M059J (cell line): ENCODE data around the gene LOX. TPM values are rescaled to one million over a fixed set of nuclear protein-coding genes. Genes with fewer than 3 reads are reported as not detected.
A peak's percentile ranks its signal among the peaks of the same experiment; 100 is the strongest.

Source experiments
- DNase-seq: peaks from one replicate; pipeline ENCODE4 v3.0.0-alpha.2; 2012; ENCODE audit warnings: low read depth
- total RNA-seq: library from RNA; depleted of rRNA; stranded (reverse); fragments of >200 nt; shearing (Covaris generic); gene quantifications from 2 replicates; pipeline ENCODE4 v1.2.3, GENCODE V29; 2014; rRNA removed

Gene LOX, protein sequence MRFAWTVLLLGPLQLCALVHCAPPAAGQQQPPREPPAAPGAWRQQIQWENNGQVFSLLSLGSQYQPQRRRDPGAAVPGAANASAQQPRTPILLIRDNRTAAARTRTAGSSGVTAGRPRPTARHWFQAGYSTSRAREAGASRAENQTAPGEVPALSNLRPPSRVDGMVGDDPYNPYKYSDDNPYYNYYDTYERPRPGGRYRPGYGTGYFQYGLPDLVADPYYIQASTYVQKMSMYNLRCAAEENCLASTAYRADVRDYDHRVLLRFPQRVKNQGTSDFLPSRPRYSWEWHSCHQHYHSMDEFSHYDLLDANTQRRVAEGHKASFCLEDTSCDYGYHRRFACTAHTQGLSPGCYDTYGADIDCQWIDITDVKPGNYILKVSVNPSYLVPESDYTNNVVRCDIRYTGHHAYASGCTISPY
- total RNA-seq: 20.9 and 37.7 TPM in 2 replicates

DNA sequence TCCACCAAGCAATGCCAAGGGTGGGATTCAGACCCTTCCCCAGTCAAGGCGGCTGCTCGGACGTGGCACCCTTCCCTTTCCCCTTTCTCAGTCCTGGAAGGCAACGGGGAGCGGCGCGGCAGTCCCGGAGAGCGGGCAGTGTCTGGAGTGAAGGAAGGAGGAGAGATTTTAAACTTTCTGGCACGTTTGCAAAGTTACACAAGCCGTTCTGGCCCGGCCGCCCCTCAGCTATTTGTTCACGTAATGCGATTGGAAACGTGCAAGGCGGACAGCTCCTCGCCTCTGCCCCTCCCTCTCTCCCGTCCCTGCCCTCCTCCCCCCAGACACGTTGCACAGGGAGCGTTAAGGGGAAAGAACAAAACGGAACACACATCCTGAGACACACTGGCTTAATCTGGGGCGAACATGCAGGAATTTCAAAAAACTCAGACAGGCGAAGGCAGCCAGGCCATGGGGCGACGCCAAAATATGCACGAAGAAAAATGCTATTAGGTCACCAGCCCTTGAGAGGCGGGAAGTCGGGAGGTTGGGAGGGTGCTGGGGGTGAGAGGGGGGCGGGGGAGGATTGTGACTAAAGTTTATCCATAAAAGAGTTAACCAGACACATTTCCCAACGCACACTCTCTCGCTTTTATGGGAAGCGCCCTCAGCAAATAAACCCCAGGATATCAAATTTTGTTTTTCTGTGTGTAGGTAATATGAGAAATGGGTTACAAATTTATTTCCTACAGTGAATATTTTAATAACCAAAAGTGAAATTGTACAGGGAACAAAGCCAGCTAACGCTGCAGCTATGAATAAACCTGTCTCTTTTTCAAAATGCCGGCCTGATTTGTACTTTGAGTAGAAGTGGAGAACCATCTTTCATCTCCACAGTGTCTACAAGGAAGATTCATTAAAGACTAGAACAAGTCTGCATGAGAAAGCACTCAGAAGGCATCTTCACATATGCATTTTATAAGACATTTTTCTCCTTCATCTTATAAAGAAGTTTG is at the start of gene LOX:
LOX (minus strand) TSS at position 144 of the 995 bp plus-strand sequence. CDS start 274 bp downstream, outside the sequence.
- DNase-seq: peak; percentile 87

DNA sequence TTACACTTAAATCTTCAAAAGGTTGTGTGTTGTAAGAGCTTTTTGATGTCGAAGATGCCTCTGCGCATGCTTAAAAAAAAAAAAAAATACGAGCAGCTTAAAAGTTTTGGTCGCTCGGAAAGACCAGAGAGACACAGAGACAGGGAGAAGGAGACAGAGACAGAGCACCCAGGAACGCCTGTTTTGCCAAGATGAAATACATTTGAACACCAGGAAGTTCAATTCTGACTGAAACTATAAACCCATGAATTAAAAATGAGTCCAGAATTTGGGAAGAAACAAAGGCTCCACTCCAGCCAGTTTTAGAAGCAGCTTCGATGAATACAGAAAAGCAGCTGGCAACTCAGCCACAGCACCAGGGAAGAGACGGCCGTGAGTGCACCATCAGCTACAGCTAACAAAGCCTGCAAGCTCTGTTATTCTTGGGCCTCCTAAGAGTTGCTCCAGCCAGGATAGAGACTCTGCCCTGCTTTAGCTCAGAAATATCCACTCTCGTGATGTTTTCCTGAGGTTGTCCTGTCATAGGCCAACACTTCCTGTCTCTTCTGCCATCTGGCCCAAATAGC is 48.8 kb upstream of the LOX start:
- no peak for DNase-seq

DNA sequence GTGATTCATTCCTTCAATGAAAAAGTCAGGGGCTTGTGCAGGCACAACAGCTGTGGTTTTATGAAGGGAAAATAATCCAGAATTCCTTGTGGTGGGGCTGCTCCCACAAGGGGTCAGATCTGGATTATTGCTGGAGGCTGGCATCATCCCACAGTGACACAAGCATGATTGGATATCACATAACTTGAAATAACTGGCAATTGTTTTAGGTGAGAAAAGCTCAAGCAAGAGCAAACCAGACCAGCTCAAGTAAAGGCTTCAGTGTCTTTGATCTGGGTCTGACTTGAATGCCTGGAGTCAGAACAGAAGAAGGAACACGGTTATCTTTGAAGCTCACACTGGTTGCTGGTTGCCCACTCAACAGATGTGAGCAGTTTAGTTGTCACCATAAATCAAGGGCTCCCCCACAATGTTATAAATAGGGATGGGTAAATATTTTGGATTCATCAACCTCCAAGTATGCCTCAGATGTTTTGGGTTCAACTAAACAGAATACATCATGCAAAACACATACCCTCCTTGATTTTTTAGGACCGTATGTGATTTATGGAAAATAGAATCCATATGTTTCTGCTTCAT is 48.2 kb upstream of the LOX start:
- DNase-seq: peak; percentile 84

DNA sequence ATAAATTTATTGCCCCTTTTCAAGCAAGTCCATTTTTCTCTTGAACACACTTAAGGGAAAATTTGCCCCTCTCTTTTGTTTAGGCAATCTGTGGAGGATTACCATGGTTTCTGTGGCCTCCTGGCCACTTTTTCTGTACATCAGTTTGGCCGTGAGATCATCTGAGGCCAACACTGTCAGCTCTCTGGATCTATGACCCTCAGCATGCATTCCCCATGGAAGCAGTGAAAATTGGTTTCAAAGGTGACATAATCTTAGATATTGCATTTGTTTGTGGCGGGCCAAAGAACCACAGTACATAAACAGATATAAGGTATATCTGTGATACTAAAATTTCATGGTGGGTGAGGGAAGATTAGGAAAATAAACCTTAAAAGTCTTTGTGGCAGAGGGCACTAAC is 46.7 kb upstream of the LOX start:
- DNase-seq: no peak

DNA sequence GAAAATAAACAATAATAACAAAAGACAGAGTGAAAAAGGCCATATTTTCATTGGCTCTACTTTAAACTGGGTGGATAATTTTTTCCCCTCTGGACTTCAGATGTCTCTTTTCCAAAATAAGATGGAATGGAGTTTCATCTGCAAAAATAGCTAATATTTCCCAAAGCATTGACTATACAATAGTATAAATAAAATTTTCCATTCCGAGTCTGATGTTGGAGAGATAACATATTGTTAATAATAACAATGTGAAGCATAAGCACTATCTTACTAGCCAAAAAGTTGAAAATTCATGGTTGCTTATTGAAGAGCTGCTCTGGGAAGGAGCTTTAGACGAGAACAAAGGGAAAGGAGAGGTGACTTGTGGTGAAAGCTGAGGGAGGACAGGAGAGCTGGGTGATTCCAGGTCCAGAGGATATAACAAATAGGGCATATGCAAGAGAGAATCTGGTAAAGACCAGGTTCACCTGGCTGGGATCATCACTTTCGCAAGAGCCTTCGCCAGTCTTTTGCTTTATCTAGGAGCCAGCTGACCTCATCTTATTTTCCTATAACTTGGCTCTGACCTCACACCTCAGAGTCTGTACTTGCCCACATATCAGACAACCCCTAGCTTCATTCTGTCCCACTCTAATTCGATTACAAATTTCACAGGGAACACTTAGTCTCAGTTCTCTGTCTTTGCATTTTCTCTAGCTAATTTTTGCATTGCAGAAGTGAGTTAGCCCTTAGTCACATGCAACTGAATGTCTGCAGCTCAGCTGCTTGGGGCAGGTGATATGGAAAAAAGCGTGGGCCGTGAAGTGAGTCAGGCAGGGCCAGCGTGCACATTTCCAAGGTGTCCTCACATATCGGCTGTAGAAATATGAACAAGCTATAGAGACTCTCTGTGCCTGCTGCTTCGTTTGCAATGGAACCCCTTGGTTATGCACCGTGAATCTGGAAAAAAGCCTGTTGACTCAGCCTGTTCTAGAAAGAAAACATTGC is 43.7 kb upstream of the LOX start:
- DNase-seq: peak; percentile 53

DNA sequence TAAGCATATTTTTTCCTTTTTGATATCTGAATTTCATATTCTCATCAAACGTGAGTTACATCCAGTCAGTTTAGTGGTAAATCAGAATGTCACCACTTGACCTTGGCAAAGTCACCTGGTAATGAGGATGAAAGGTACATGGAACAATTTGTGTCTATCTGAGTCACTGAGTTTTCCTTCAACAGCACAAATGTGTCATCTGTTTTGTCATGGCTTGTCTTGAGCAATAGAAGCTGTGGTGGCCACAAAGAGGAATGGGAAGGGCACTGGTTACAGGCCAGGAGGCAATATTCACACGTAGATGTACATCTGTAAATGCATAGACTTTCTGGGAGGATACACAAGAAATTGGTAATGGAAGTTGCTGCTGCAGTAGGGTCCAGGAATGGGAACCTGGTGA is 42.9 kb upstream of the LOX start:
- DNase-seq: peak; percentile 79

DNA sequence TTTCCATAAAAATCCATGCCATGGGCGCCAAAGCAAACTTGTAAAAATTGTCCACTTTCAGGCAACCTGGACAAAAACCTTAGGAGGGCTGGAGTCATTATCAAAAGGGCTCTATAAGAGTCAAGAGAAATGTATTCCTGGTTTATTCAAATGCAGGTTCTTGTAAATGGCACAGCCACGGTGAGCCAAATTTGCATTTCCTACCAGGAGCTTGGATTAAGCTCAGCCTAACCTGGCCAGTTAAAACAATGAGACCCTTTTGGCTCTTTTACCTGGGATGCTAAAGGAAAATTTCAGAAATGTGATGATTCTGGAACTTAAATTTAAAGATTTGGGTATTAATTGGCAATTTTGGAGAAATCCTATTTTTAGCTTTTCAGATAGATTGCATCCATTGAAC is 42.4 kb upstream of the LOX start:
- no peak for DNase-seq

DNA sequence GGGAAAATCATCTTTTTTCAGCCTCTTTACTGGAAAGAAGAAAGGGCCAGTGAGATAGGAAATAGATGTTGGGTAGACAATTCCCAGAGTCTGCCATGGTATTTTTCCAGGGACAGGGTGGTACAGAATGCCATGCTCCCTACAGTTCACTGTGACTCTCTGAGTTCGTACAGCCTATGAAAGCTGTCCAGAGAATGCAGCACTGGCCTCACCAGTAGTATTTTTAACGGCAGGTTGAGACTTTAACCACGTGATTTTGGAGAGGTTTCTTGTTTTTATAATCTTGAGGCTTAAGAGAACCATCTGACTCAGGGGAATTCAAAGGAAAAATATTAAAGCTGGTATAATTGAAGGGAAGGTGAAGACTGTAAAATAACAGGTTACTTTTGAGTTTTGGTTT is 41.1 kb upstream of the LOX start:
- no peak for DNase-seq

DNA sequence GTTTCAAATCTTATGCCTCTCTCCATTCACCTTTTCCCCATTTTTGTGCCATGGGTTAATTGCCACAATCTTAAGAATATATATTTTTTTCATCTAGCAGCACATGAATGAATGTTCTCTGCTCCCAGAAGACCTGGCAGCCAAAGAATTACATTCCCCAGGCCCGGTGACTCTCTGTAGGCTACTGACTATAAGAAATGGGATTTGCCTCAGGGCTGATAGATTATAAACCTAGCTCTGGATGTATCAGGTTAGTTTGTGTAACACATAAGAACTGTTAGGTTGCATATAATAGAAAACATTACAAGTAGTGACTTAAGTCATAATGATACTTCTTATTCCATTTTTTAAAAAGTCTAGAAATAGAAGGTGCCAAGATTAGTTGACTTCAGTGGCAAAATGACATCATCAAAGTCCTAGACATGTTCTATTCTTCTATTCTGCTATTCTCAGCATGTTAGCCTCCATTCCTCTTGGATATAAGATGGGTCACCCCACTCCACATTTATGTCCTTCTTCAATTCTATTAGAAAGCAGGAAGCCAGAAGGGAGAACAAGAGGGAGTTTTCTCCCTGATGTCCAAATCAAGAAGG is 40.4 kb upstream of the LOX start:
- no peak for DNase-seq

DNA sequence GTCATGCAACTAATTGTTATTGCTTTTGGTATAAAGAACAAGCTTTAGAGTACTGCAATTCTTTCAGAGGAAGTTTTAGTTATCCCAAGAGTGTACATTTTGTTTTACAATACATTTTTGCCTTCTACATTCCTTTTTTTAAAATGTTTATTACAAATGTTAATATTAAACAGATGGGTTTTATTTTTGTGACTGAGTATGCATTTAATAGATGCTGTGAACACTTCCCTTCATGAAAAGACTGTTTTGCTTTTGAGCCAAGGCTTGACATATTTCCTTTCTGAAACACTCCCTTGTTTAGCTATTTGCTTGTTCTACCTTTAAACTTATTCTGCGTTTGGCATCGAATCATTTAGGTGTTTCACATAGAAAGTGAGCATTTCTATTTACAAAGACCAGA is 36.4 kb upstream of the LOX start:
- DNase-seq: no peak

DNA sequence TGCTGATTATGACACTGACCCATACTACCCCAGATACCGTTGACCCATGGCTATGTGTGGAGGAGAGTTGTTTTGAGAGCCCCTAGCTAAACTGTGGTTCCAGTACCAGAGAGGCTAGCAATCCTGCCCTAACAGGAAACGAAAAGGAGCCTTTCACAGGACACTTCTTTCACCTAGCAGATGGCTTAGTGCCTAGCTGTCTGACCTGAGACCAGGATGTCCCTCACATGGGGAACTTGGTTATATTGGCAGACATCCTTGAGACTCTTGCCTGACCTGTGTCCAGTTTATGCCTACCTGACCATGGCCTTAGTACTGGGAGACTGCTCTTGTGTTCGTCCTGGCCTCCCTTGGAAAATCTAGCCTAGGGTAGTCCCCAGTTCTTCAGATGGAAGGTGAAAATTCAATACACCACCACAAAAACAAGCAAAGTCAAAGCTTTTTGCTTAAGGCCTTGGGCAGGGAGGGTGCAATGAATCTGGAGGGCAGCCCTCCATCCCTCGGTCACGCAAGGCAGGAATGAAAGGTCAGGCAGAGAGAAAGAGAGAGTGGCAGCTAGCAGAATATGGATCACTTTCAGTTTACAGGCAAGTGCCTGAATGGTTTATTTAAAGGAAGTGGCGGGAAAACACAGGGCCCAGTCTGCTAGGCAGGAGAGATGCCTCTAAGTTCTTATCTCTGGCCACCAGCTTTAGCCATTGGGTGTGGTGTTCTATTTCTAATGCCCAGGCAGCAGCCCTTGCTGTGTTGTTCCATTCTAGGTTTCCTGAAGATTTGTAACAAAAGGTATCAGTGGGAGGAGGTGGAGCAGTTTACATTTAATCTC is 34.9 kb upstream of the LOX start:
- DNase-seq: no peak

DNA sequence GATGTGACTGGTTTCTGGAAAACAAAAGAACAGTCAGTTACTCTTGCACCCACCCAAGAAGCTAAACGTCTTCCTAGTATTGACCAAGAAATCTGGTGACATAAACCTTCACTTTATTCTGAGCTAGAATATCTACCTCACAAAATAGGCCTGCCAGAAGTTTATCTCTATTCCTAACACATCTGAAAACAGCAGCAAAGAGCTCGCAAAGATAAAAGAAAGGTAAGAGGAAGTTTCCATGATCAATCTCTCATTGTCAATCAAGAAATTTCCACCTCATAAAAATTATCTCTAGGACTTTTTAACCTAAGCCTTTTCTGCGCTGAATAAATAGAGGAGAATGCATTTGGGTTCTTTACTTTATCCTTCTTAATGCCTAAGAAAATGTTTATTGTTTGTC is 34.0 kb upstream of the LOX start:
- no peak for DNase-seq

DNA sequence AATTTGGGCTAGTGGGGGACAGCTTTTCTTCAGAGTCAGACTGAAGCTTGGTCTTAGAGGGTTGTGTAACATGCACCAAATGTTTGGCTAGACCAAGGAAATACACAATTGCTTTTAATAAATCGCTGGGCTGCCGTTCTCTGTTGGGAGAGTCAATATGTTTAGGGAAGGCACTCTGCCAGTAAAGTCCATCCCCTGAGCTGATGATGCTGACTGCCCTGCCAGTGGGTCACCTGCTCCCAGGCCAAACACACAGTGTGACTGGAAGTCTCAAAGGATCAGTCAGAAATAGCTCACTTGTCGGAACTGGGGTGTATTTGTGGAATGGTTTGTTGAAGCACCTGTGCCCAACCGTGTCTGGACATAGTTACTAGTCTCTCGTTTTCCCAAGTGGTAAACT is 33.4 kb upstream of the LOX start:
- DNase-seq: no peak

DNA sequence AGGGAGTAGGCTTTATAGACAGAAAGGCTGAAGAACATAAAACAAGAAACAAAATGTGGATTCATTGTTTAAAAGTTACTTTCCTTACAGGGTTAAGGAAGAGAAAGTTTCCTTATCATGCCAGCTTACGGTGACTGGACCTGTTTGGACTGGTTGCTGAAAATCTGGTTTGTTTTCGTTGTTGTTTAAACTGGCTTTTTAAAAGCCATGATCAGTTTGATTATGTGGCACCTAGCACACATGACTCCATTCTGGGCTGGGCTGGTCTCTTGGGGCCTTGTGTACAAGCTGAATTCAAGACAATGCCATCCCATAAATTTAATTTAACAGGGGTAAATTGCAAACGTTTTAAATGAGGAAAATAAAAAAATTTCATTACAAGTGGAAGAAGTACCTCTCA is 32.9 kb upstream of the LOX start:
- no peak for DNase-seq

DNA sequence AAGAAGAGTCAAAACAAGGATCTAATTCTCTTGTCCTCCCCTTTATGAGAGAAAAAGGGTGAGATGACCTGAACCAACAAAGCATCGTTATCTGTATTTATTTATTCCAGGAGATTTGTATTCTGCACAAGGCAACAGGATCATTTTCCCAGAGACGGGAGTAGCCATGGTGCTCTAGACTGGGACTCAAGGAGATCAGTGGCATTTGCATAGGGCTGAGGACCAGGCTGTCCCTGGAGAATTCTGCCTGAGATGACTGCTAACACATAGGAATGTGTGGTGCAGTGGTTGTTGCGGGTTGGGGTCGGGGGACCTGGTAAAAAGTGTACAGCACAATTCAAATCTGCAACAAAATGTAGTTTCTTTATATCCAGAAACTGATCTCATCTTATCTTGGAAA is 29.0 kb upstream of the LOX start:
- no peak for DNase-seq

DNA sequence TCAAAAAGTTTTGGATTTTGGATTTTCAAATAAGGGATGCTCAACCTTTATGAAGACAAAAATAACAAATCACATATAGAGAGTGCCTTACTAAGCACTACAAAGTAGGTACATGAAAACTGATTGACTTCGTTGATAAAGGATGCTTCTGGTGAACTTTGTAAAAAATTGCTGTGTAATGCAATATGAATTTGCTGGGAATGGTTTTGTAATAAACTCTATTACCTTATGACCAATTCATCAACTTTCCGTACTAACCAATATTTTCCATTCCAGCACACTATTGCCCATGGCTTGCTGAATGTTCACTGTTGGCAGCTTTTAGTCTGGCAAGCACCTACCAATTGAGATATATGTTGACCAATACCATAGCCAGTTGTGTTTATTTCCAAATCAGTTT is 27.9 kb upstream of the LOX start:
- no peak for DNase-seq

DNA sequence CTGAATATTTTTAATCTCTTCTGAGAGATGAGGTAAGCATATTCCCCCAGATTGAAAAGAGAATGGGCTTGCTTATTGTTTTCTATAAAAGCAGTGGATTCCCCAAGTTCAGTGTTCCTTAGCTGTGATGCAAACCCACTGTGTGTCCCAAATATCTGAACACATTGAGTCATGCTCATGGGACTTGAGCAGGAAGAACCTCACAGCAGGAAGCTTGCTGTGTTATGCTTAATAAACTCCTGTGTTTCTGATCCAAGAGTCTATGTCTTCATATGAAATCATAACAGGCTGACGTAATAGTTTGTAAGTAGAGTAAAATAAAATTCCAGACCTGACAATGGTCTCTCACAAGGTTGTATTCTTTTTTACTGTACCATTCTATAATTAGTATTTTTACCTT is 24.8 kb upstream of the LOX start:
- no peak for DNase-seq

DNA sequence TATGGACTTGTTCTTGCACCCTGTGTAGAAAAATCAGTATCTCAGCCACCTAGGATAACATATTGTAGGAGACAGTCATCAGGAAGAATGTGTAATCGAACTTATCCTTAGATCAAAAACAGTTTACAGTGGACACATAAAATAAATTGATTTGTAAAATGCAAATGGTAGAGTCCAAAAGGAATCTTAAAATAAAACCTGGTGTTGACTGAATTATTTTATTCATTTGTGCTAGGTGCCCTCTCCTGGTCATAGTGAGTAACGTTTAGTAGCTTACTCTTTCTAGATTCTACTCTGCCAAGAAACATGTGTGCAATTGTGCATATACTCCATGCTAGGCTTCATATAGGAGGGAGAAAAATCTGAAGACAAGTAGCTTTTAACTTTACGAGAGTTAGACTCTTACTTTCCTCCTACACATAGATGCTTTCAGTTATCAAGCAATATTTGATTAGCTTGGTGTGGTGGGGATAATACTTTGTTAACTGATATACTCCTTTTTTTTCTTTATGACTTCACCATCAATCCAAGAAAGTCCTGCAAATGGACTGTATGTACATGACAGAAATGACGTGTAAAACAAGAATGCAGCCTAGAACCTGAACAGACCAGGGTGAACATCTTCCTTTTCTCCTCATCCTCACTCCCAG is 23.7 kb upstream of the LOX start:
- DNase-seq: peak; percentile 66
